Neural progenitor cell (in vitro differentiated cells): Measurements from ENCODE around the gene RNF34. TPM values are rescaled to one million over a fixed set of nuclear protein-coding genes. Genes with fewer than 3 reads are reported as not detected.
A peak's percentile ranks its signal among the peaks of the same experiment; 100 is the strongest.

Source experiments
- DNase-seq: peaks from one replicate; pipeline ENCODE4 v3.0.0-alpha.2; 2016; ENCODE audit warnings: low spot score
- H2AFZ ChIP-seq: fragments of 200-600 bp; sonication (generic); replicated peaks from 2 replicates; pipeline ENCODE4 v1.6.1; 2016; ENCODE audit warnings: antibody characterized with exemption
- H3F3A ChIP-seq: fragments of 200-600 bp; sonication (generic); 2 replicates; pipeline ENCODE4 v1.6.1; 2016; ENCODE audit warnings: antibody characterized with exemption, low read depth
- H3K27ac ChIP-seq: fragments of 200-600 bp; sonication (generic); 2 replicates; pipeline ENCODE4 v1.5.1; 2016; ENCODE audit warnings: mild to moderate bottlenecking
- H3K27me3 ChIP-seq: fragments of 200-600 bp; sonication (generic); 2 replicates; pipeline ENCODE4 v1.6.1; 2016; ENCODE audit warnings: mild to moderate bottlenecking, moderate library complexity
- H3K36me3 ChIP-seq: fragments of 200-600 bp; sonication (generic); 2 replicates; pipeline ENCODE4 v1.5.1; 2016
- H3K4me1 ChIP-seq: fragments of 200-600 bp; sonication (generic); 2 replicates; pipeline ENCODE4 v1.6.1; 2016; ENCODE audit warnings: mixed run types
- H3K4me2 ChIP-seq: fragments of 200-600 bp; sonication (generic); 2 replicates; pipeline ENCODE4 v1.6.1; 2016
- H3K4me3 ChIP-seq: fragments of 200-600 bp; sonication (generic); 2 replicates; pipeline ENCODE4 v1.5.1; 2016
- H3K79me2 ChIP-seq: fragments of 200-600 bp; sonication (generic); 2 replicates; pipeline ENCODE4 v1.6.1; 2016; ENCODE audit warnings: low read depth
- H3K9ac ChIP-seq: fragments of 200-600 bp; sonication (generic); 2 replicates; pipeline ENCODE4 v1.6.1; 2016
- H3K9me3 ChIP-seq: fragments of 200-600 bp; sonication (generic); 2 replicates; pipeline ENCODE4 v1.5.1; 2016; ENCODE audit warnings: low read depth
- H4K20me1 ChIP-seq: fragments of 200-600 bp; sonication (generic); 2 replicates; pipeline ENCODE4 v1.6.1; 2016; ENCODE audit warnings: low read depth
- H3K27ac Mint-ChIP-seq: 3 replicates; pipeline ENCODE4 v1.8.0; 2021; ENCODE audit warnings: mixed read lengths
- H3K27me3 Mint-ChIP-seq: 2 replicates; pipeline ENCODE4 v1.8.0; 2022; ENCODE audit warnings: low read depth, mild to moderate bottlenecking, inconsistent platforms, moderate library complexity, mixed read lengths; ENCODE audit not compliant: insufficient read depth
- H3K36me3 Mint-ChIP-seq: 3 replicates; pipeline ENCODE4 v1.8.0; 2021; ENCODE audit warnings: mixed read lengths
- H3K4me1 Mint-ChIP-seq: 3 replicates; pipeline ENCODE4 v1.8.0; 2021; ENCODE audit warnings: mixed read lengths
- H3K4me3 Mint-ChIP-seq: 3 replicates; pipeline ENCODE4 v1.8.0; 2021; ENCODE audit warnings: mild to moderate bottlenecking, moderate library complexity, mixed read lengths
- H3K9me3 Mint-ChIP-seq: 3 replicates; pipeline ENCODE4 v1.8.0; 2020; ENCODE audit warnings: mixed read lengths
- EZH2 ChIP-seq: fragments of 200-600 bp; sonication (generic); IDR thresholded peaks from 2 replicates; pipeline ENCODE4 v1.6.1; 2017; ENCODE audit warnings: antibody characterized with exemption, mild to moderate bottlenecking, moderate library complexity
- EZH2phosphoT487 ChIP-seq: fragments of 200-600 bp; sonication (generic); IDR thresholded peaks from 2 replicates; pipeline ENCODE4 v1.6.1; 2017; ENCODE audit warnings: antibody characterized with exemption
- total RNA-seq: library from RNA; depleted of rRNA; stranded (reverse); fragments of >200 nt; gene quantifications from 2 replicates; pipeline ENCODE4 v1.2.3, GENCODE V29; 2015; ENCODE audit warnings: low replicate concordance
- TF ChIP-seq, protein P1 (sequence below): fragments of 200-600 bp; sonication (generic); IDR thresholded peaks from 2 replicates; pipeline ENCODE4 v1.5.1; 2017; ENCODE audit warnings: antibody characterized with exemption, mild to moderate bottlenecking

RNF34 gene
- total RNA-seq, 1 donor from 2014 or later: 57.8 TPM

DNA sequence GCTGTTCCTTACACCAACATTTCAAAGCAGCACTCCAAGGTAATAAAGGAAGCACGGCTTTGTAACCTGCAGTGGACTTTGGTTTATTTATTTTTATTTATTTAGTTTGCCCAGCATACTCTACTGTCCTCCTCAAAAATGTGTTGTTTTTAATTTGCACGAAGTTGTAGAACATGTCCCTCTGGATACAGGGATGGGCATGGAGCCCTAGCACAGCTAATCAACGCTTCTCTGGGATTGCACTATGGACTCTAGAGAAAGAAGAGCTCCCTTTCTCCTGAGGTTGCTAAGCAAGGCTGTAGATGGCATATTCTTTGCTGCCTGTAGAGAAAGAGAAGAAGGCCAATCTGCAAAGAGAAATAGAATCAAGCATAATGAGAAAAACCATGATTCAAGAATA, 41.8 kb upstream of the RNF34 start:
- no peak overlapping the region for H3K27ac ChIP-seq
- Mint-ChIP-seq H3K4me3 (no peak overlapping the region), H3K4me1 (peaks cover 2% of the 10 kb centered on the region), H3K9me3 (no peaks in the 10 kb centered on the region), H3K27ac (no peak overlapping the region), H3K27me3 (peaks cover 3% of the 10 kb centered on the region), H3K36me3 (no peaks in the 10 kb centered on the region)
- DNase-seq: no peak
- H3K9ac ChIP-seq: no peak overlapping the region
- H3K4me3 ChIP-seq: no peak overlapping the region
- no peak overlapping the region for H3K4me2 ChIP-seq
- H3F3A ChIP-seq: peaks cover 3% of the 10 kb centered on the region
- no peaks in the 10 kb centered on the region for H3K27me3 ChIP-seq
- H3K36me3 ChIP-seq: no peaks in the 10 kb centered on the region
- H4K20me1 ChIP-seq: no peaks in the 10 kb centered on the region
- peaks cover 3% of the 10 kb centered on the region for H3K4me1 ChIP-seq
- TF ChIP-seq, protein P1, sequence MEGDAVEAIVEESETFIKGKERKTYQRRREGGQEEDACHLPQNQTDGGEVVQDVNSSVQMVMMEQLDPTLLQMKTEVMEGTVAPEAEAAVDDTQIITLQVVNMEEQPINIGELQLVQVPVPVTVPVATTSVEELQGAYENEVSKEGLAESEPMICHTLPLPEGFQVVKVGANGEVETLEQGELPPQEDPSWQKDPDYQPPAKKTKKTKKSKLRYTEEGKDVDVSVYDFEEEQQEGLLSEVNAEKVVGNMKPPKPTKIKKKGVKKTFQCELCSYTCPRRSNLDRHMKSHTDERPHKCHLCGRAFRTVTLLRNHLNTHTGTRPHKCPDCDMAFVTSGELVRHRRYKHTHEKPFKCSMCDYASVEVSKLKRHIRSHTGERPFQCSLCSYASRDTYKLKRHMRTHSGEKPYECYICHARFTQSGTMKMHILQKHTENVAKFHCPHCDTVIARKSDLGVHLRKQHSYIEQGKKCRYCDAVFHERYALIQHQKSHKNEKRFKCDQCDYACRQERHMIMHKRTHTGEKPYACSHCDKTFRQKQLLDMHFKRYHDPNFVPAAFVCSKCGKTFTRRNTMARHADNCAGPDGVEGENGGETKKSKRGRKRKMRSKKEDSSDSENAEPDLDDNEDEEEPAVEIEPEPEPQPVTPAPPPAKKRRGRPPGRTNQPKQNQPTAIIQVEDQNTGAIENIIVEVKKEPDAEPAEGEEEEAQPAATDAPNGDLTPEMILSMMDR: no peak
- TF ChIP-seq EZH2phosphoT487: no peak
- no peak for TF ChIP-seq EZH2
- H3K79me2 ChIP-seq: no peaks in the 10 kb centered on the region
- H3K9me3 ChIP-seq: no peaks in the 10 kb centered on the region
- H2AFZ ChIP-seq: no peak overlapping the region

DNA sequence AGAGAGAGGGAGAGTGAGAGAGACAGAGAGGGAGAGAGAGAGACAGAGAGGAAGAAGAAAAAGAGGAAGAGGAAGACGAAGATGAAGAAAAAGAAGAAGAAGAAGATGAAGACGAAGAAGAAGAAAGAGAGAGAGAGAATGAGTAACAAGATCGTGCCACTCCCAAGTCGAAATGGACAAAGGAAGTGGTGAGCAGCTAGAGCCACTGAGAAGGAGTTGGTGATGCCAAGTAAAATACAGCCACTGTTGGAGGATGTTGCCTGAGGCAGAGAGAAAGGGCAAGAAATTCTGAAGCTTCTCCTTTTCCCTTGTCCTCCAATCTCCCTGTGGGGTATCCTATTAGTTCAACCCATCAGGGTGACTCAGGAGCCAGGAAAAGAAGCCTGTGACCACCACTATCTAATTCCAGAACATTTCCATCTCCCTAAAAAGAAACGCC, 35.2 kb upstream of the RNF34 start:
- no peaks in the 10 kb centered on the region for H3K36me3 ChIP-seq
- H3K9ac ChIP-seq: no peak overlapping the region

DNA sequence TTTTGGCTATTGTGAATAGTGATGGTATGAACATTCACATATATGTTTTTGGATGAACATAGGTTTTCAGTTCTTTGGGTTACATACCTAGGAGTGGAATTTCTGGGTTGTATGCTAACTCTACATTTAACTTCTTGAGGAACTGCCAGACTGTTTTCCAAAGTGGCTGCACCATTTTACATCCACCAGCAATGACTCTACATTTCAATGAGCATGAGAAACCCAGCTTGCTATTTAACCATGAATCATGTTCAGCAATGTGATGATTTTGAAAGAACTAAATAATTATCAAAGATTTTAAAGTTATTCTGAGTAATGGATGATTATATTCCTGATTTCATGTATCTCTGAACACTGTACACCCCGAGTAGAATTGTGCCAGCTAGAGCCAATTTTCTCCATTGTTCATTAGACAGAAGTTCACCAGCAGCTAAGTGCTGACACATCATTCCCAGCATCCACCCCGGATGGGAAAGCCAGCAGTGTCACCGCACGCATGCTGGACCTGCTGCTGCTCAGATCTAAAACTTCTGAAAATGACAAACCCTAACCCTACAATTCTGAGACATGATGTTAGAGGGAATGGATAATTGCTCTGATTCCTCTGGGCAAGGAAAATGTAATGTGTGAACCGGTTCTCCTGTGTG, 34.4 kb upstream of the RNF34 start:
- H3K9ac ChIP-seq: no peak overlapping the region
- H2AFZ ChIP-seq: peak overlapping the region; percentile 0
- DNase-seq: no peak
- no peaks in the 10 kb centered on the region for H3K79me2 ChIP-seq
- H3K4me3 Mint-ChIP-seq: no peak overlapping the region
- no peak overlapping the region for H3K27ac ChIP-seq
- H3K9me3 ChIP-seq: no peaks in the 10 kb centered on the region
- H3K36me3 Mint-ChIP-seq: no peaks in the 10 kb centered on the region
- H3K27ac Mint-ChIP-seq: peak overlapping the region; percentile 47
- no peaks in the 10 kb centered on the region for H3F3A ChIP-seq
- H3K9me3 Mint-ChIP-seq: no peaks in the 10 kb centered on the region
- H3K36me3 ChIP-seq: no peaks in the 10 kb centered on the region
- TF ChIP-seq EZH2phosphoT487 (no peak), EZH2 (no peak)
- TF ChIP-seq, protein P1: no peak
- H3K4me1 Mint-ChIP-seq: peaks cover 6% of the 10 kb centered on the region
- H3K4me1 ChIP-seq: no peaks in the 10 kb centered on the region
- peaks cover 2% of the 10 kb centered on the region for H3K27me3 Mint-ChIP-seq
- H3K4me2 ChIP-seq: no peak overlapping the region
- H3K4me3 ChIP-seq: no peak overlapping the region
- H3K27me3 ChIP-seq: no peaks in the 10 kb centered on the region
- no peaks in the 10 kb centered on the region for H4K20me1 ChIP-seq

More for the DNA sequence above, 35.2 kb upstream of the RNF34 start:
- no peaks in the 10 kb centered on the region for H3K36me3 Mint-ChIP-seq
- H2AFZ ChIP-seq: peak overlapping the region; percentile 50
- H3K27me3 ChIP-seq: no peaks in the 10 kb centered on the region
- H3K4me3 ChIP-seq: no peak overlapping the region
- TF ChIP-seq, protein P1: no peak
- no peak for TF ChIP-seq EZH2phosphoT487
- peaks cover 2% of the 10 kb centered on the region for H3K27me3 Mint-ChIP-seq
- DNase-seq: no peak
- H3F3A ChIP-seq: no peaks in the 10 kb centered on the region
- no peak overlapping the region for H3K27ac ChIP-seq
- H3K27ac Mint-ChIP-seq: no peak overlapping the region
- no peak overlapping the region for H3K4me2 ChIP-seq
- no peak overlapping the region for H3K4me3 Mint-ChIP-seq
- peaks cover 6% of the 10 kb centered on the region for H3K4me1 Mint-ChIP-seq
- no peaks in the 10 kb centered on the region for H3K9me3 Mint-ChIP-seq
- H3K79me2 ChIP-seq: no peaks in the 10 kb centered on the region
- H3K9me3 ChIP-seq: no peaks in the 10 kb centered on the region
- H3K4me1 ChIP-seq: no peaks in the 10 kb centered on the region
- H4K20me1 ChIP-seq: no peaks in the 10 kb centered on the region
